ENCODE data around the gene SYNGR4.

GRCh38 chr19:48405010-48405659 lies 41.0 kb downstream of the SYNGR4 start:
- no peak for TF ChIP-seq GATA2 (IDR thresholded peaks at IDR 0.05; ENCODE audit: low read depth, low read length)
- TF ChIP-seq GATA3 (IDR thresholded peaks at IDR 0.05; ENCODE audit: low read depth, low read length): no peak

Measured in SH-SY5Y (cell line).